Epidermal melanocyte (primary cell): ENCODE results near the gene GOLGA1.
"Not testable (repeated sequence)": the region's sequence is repeated elsewhere in the genome, so short reads cannot be mapped to it uniquely, and the experiment has no call there.

Source experiments
- DNase-seq: peaks from one replicate; pipeline ENCODE4 v3.0.0; 2011; ENCODE audit warnings: low spot score; ENCODE audit not compliant: insufficient read length

The GOLGA1 gene

GRCh38 chr9:124940894-124941678 is at the start of gene GOLGA1:
GOLGA1 (minus strand) TSS chr9:124941083; CDS start chr9:124938711, 2,372 bp downstream.
- DNase-seq: peak; percentile 93

GRCh38 chr9:124983698-124984097 is 42.8 kb upstream of the GOLGA1 start:
- DNase-seq: no peak

GRCh38 chr9:124980431-124980830 is 39.5 kb upstream of the GOLGA1 start:
- DNase-seq: no peak

- DNase-seq: no peak
Measured at GRCh38 chr9:124975131-124975530, 34.2 kb upstream of the GOLGA1 start.

- no peak for DNase-seq
Measured at GRCh38 chr9:124973807-124974206, 32.9 kb upstream of the GOLGA1 start.

- DNase-seq: no peak
Measured at GRCh38 chr9:124972241-124972770, 31.4 kb upstream of the GOLGA1 start.

GRCh38 chr9:124969401-124969800 is 28.5 kb upstream of the GOLGA1 start:
- no peak for DNase-seq

- DNase-seq: no peak
Measured at GRCh38 chr9:124968238-124968637, 27.4 kb upstream of the GOLGA1 start.

GRCh38 chr9:124965775-124966568 is 25.1 kb upstream of the GOLGA1 start:
- DNase-seq: not testable (repeated sequence)

GRCh38 chr9:124964604-124965003 is 23.7 kb upstream of the GOLGA1 start:
- DNase-seq: no peak

GRCh38 chr9:124964056-124964455 is 23.2 kb upstream of the GOLGA1 start:
- no peak for DNase-seq

GRCh38 chr9:124960409-124960752 is 19.5 kb upstream of the GOLGA1 start:
- no peak for DNase-seq

GRCh38 chr9:124959671-124960408 is 19.0 kb upstream of the GOLGA1 start:
- DNase-seq: not testable (repeated sequence)

GRCh38 chr9:124954255-124954654 is 13.4 kb upstream of the GOLGA1 start:
- no peak for DNase-seq

- DNase-seq: no peak
Measured at GRCh38 chr9:124950050-124950718, 9.3 kb upstream of the GOLGA1 start.

- no peak for DNase-seq
Measured at GRCh38 chr9:124949387-124949786, 8.5 kb upstream of the GOLGA1 start.

GRCh38 chr9:124947727-124948391 is 7.0 kb upstream of the GOLGA1 start:
- no peak for DNase-seq

GRCh38 chr9:124946167-124946566 is 5.3 kb upstream of the GOLGA1 start:
- no peak for DNase-seq

GRCh38 chr9:124941679-124942561 is 1.0 kb upstream of the GOLGA1 start:
- DNase-seq: no peak

GRCh38 chr9:124940521-124940893 is 376 bp downstream of the GOLGA1 start:
- DNase-seq: no peak
